ENCODE data around the gene EHD3.

The EHD3 gene

DNA sequence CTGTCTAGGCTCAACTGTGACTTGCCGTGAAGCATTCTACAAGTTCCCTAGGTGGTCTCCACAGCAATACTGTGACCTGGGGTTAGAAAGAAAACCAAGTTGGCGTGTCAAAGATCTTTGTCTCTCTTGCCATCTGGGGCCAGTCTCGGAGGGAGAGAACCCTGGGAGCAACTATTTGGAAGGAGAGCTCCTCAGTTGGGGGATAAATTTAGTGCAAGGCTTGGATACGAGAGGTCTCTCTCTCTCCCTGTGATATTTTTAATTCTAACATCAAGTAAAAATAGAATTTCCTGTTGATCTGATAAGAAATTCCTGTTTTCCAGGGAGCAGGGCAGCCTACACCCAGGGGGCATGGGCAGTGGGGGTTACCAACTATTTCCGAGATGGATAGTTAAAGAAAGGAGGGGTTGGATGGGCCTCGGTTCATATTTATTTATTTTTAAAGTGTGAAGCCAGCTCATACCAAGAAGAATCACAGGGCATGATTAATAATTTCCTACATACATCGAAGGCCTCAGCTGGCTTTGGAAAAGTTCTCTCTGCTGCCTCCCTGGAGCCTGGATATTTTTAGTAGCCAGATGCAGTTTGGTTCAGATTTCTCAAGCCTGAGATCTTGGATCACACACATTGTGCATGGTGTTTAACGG, 62.8 kb downstream of the EHD3 start:
- no peak for DNase-seq

DNA sequence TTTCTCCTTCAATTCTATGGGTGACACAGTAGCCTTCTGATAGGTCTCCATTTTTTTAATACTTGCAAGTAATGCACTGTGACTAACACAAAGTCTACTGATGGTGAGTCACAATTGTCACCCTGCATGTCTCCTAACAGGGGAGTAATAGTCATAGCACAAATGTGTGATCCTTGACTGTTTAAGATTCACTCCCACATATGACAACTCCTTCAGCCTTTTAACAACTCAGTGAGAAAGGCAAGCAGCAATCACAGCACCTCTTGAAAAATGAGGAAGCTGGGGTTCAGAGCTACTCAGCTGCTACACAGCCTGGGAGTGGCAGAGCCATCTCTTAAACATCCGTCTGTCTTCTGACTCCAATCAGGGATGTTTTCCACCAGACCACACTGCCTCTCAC, 63.8 kb downstream of the EHD3 start:
- no peak for DNase-seq

DNA sequence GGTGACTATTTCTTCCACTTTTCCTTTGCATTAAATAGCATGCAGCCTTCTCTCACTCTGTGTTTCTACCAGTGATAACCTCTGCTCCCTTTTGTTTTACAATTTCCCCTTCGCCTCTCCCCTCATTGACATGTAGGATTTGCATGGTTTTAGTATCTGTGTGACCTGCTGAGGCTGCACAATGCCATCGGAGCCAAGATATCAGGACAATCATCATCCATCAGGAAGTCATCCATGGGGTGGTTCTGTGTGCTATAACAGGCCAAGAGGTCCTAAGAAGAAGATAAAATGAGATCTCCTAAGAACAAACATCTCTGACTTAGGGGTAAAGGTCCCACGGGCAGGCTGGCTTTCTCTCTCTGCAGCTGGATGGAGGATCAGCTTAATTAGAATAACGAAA, 65.6 kb downstream of the EHD3 start:
- no peak for DNase-seq

DNA sequence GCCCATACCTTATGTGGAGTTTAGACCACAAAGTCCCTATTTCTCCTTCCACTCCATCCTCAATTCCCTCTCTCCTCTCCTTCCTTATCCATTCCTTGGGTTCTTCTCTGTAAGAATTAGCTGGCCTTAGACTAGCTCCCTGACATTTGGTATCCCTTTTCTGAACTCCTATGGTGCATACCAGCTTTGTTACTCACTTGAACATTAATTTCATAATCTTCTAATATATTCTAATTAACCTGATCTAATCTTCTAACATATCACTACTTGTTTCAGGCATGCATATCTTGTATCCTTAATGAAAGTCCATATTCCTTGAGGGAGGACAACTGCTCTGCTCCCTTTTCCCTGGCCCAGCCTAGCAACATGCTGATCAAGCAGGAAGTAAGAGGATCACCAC, 66.4 kb downstream of the EHD3 start:
- DNase-seq: no peak

DNA sequence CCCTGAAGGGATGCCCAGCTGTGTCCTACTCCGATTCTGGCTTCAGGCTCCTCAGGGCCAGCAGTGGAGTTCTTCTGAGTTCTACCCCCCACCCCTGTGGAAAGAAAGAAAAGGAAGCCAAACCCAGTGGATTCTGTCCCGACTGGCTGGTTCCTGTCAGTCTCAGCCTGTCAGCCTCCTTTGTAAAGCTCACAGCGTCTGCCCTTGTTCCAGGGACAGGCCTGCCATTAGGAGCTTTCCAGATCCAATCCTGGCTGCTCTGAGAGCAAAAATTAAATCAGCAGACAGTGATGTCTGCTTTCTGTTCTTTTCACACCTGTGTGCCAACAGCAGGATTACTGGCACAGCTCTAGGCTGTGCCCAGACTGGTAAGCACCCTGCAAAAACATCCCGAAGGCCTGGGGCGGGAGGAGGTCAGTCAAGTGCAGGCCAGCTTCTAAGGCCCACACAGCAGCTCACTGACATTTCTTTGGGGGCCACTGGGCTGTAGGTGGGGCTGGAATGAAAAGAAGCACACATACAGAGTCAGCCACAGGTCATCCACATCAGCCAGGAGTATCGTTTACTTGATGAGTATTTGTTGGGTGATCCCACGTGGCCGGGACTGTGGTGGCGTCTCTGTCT, 69.1 kb downstream of the EHD3 start:
- no peak for DNase-seq

DNA sequence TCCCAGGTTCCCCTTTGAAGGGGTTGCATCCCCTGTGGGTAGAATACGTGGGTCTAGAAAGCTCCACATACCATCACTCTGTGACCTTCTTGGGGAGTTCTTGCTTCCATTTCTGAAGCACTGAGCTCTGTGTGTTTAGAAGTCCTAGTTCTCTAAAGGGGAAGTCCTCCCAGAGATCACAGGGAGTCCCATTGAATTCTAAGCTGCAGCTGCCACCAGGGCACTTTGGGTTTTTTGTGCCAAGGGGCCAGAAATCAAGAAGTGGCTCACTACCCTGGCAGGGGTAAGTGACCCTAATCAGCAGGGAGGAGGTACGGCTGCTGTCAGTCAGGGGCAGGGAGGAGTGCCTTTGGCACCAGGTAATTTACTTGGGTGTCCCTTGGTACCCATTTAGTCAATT, 70.9 kb downstream of the EHD3 start:
- DNase-seq: no peak

DNA sequence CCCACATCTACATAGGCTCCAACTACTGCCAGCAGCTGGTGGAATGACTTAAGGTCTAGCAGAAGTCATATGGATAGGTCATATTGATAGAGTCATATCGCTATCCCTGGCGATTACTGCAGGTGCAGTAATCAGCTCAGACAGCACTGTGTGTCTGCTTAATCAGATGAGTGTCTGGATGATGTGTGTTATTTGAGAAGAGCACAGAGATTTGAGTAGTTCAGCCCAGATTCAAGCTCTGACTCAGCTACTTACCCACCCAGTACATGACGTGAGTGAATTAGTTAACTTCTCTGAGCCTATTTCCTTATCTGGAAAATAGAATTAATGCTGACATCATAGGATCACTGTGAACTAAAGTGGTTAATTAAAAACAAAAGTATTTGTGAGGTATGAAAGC, 78.9 kb downstream of the EHD3 start:
- DNase-seq: no peak

DNA sequence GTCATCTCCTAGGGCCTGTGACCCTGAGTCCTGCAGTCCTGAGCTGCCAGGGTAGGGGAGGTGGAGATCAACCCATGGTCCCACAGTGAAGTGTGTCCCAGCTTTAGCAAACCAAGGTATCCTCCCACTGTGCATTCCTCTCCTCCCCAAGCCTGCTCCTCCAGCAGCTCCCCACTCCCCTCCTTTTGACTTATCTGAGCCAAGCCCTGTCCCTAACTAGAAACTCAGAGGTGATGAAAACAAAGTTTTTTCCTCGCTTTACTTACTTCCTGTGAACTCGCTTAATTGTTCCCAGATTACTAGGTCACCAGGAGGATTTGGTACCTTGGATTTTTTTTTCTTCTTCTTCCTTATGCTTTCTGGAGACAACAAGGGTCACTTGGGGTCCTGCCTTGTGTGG, 80.8 kb downstream of the EHD3 start:
- no peak for DNase-seq

DNA sequence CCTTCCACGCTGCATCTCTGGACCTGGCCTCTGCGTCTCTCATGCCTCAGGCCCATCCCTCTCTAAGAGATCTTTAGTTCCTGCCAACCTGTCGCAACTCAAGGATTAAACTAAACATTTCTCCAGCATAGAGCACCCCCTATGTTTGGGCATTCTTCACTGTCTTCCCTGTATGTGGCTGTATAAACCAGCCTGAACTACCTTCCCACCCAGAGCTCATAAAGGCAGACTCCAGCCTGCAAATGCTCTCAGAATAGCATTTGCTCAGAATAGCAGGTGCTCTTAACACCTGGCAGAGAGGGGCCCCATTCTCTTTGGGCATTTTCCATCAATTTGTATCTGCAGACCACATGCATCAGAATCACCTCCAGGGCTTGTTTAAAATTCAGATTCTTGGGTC, 83.4 kb downstream of the EHD3 start:
- DNase-seq: no peak

DNA sequence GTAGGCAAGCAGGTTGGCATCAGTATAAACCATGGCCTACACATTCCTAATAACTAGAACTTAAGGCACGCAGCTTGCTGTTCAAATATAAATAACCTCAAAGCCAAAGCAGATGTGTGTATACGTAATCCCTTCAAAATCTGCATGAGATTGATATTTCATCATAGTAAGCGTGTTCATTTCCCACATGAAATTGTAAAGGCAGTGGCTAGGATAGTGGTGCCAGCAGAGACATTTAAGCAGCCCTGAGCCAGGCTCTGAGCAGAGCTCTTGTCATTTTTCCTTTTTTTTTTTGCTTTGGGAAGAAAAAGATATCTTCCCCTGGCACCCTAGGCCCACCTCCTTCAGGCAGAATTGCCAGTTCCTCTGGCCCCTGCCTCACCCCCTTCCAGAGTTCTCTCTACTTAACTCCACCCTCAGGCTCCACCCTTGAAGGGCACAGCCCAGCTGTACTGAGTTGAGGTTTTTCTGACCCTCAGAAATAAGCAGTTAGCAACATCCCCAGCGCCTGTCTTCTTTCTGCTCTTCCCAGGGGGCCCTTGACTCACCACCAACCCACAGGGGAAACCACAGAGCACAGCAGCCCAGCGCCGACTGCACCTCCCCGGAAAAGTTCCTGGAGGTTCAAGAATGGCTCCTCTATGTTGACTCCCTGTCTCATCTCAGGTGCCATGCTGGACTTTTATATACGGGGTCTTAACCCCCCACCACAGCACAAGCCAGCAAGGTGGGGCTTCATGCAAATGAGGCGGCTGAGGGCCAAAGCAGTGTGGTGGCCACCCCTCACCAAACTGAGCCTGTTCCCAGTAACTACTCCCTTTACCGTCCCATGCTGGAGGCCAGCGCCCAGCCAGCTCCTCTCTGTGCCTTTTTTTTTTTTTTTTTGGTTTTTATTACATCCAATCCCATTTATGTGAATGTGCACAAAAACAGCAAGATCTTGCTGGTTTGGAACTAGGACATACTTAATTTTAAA, 84.7 kb downstream of the EHD3 start:
- DNase-seq: no peak

All from NCI-H2171 (cell line).